Raji (cell line): Measurements from ENCODE around the gene CSPG4.
A peak's percentile ranks its signal among the peaks of the same experiment; 100 is the strongest.

Experiments used
- POLR2A ChIP-seq: IDR thresholded peaks from 2 replicates; pipeline ENCODE4 v1.6.1; 2011; ENCODE audit warnings: low read depth, low read length, control low read depth; ENCODE audit not compliant: insufficient read depth

CSPG4 gene

DNA sequence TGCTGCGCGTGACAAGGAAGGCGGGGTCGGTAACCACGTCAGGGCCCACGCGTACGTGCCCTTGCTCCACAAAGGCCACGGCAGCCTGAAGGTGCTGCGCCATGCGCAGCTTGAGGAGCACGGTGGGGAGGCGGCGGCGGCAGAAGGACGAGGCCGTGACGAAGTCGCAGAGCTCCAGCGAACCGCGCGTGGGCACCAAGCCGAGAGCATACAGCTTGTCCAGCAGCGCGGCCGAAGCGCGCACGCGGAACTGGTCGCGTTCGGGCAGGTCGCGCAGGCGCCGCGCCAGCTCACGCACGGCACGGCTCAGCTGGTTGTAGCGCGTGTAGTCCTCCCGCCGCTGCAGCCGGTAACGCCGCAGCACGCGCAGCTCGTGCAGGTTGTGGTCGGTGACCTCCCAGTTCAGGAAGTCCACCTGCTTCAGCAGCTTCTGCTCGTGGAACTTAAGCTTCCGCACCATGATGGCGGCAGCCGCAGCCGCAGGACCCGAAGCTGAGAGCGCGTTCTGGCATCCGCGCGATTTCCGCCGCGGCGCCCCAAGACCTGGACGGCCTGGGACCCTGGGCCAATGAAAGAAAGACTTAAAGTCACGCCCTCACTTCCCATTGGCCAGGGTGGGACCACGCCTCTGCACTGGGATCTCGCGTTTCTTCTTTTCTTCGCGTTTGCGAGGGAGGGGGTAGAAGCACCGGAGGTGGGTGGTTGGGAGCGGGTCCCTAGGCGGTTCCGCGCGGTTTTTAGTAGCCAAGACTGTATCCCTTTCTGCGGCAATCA is 72.8 kb downstream of the CSPG4 start, which contains the start of gene IMP3:
Gene IMP3, minus strand, starts transcription at position 516 of the 774 bp plus-strand sequence. Its CDS starts 56 bp downstream, at position 460.
- peak; percentile 99 for TF ChIP-seq POLR2A

DNA sequence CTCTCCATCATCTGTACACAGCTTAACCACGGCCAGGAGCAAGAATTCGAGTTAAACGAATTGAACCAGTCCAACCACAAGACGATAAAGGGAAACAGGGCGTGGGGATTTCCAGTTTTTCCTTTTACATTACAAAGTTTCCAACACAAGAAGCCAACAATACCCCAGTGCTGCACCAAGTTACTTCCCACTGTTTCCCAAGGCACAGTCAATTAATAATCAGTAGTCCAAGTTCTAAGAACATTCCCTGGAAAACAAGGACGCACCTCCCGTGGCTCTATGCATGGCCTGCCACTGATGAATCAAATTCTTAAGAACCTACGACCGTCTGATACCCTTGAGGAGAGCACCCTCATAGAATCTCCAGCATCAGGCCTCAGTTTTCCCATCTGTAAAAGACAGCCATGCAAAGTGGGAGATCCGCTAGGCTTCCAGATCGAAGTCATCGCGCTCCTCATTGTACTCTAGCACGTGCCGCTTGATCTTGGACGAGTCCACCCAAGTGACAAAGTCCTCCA is 73.4 kb downstream of the CSPG4 start:
- TF ChIP-seq POLR2A = no peak

DNA sequence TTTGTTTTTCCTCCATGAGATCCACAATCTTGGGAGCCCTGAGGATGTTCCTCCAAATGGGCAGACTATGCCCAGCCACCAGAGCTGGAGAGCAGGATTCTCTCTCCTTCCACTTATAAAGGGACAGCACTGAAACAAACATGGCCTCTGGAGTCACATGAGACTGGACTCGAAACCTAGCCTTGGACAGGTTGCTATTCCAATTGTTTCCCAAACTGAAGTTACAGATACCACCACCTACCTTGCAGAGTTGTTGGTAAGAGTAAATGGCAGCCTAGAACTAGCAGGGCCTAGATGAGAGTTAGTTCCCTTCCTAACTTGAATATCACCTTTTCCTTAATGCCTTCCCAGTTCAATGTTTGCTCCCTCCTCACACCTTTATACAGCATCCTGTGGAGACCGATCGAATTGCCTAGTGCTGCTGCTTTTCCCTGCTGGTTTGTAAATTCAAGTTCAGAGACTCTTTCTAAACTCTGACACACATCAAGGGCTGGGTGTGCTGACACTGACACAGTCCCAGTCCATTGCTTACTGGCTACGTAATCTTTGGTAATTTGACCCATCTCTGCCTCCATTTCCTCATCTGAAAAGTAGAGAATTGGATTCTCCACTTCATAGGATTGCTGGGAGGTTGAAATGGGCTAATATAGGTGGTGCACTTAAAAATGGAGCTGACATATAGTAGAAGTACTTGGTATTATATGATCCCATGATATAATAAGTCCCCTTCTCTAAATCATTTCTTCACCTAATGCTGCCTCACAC is 75.2 kb downstream of the CSPG4 start:
- peak; percentile 37; the same call in 1 of the 2 replicates for TF ChIP-seq POLR2A

DNA sequence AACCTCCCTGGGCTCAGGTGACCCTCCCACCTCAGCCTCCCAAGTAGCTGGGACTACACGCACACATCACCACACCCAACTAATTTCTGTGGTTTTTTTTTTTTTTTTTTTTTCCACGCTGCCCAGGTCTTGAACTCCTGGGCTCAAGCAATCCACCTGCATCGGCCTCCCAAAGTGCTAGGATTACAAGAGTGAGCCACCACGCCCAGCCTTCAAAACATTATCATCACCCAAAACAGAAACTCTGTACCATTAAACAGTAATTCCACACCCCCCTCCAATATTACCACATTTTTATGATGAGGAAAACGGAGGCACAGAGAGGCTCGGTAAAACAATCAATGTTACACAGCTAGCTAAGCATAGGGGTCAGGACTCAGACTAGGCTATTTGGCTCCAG is 76.6 kb downstream of the CSPG4 start:
- no peak for TF ChIP-seq POLR2A

DNA sequence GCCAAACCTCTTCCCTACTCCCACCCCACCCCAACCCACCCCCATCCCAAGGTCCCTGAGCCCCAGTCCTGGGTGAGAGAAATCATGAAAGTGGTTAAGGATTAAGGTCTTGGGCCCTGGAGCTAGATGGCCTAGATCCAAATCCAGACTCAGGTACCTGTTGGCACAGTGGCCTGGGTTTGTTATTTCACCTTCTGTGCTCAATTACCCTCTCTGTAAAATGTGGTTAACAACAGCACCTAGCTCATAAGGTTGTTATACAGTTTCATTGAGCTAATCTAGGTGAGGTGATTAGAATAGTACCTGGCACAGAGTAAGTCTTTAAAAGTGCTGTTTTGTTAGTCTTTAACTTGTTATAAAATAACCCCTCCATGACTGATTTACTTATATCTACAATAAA is 80.7 kb downstream of the CSPG4 start:
- TF ChIP-seq POLR2A = no peak

DNA sequence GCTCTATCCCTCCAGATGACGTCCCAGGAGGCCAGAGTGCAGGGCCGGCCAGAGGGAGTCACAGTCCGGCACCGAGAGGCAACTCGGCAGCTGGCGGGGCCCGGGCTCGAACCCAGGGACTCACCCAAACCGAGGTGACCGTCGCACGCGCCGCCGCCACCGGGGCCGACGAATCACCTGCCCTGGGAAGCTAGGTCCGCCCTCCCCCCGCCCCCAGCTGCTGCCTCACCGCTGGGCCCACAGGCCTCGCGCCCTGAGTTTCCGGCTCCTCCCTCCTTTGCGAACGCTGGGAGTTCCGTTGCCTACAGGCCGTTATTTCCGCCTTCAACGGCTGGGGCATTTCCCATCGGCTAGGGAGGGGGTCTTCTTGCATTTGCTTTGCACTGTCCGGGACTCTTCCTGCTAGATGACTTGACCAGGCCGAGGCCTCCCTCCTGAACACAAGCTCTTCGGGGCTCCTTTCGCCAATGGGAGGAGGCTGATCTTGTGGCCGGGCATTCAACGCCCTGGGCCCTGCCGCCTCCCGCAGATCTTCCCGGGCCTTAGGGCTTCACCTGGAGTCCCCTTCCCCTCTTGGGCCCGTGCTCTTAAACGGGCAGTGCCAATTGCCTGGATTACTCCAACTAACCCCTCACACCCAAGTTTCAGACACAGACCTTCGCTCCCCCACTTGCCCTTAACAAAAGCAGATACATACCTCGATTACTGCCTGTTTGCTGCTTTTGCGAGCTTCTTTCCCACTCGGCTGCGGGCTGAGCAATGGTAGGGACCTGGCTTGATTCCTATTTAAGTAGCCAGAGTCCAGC is 86.9 kb downstream of the CSPG4 start, which contains the start of gene SNUPN:
Gene SNUPN, minus strand, starts transcription at position 184 of the 806 bp plus-strand sequence. CDS start 4,674 bp downstream, outside the sequence.
- peak; percentile 89 for TF ChIP-seq POLR2A
